ENCODE data around the gene ASXL1. TPM values are rescaled to one million over a fixed set of nuclear protein-coding genes. Genes with fewer than 3 reads are reported as not detected.
A peak's percentile ranks its signal among the peaks of the same experiment; 100 is the strongest.

ASXL1 gene
- total and polyA plus RNA-seq, 3 experiments from 2014 or later, result 19.8 to 133 (median 131) TPM

DNA sequence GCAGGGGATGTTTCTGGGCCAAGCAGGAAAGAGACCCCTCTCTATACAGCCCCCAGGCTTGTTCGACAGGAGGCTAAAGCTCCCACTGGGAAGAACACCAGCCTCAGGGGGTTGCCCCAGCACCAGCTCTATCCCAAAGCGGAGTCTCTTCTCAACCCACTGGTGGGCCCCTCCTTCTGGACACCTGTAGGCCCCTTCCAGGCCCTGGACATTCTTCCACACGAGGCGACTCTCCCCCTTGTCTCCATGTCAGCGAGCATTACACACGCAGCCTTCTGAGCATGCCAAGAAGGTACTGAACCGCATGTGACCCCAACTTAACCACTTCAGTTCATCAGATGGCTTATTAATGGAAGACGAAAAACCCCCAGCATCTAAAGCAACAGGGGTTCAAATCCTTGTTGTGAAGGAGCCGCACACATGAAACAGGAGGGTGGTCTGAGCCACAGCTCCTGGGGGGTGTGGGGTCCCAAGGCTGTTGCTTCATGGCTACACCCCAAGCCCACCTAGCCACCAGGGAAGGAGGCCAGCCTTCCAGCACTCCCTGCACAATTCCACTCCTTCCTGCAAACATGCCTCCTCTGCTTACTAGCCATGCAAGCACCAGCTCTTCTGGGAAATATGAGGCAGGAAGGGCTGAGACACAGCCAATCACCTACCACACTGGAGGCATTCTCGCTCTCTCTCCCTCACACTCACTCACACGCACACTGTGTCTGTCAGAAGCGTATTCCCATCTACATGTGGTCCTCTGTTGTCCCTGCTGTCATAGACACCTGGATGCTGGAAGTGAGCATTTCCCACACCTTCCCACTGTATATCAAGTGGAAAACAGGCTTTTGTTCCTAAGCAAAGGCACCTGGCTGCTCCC is 122.5 kb downstream of the ASXL1 start:
- Histone ChIP-seq H3K36me3 (ENCODE audit: insufficient read depth, low read length) (no peaks in the 10 kb centered on the region), H3K27me3 (ENCODE audit: insufficient read depth, low read length, poor library complexity, severe bottlenecking) (no peaks in the 10 kb centered on the region), H3K4me1 (ENCODE audit: insufficient read depth, low read length) (peaks cover 53% of the 10 kb centered on the region), H3K9me3 (ENCODE audit: low read length) (no peaks in the 10 kb centered on the region), H3K4me3 (ENCODE audit: low read length) (no peak overlapping the region), H3K27ac (ENCODE audit: low read depth, low read length) (no peak overlapping the region)
- Mint-ChIP-seq H3K9me3 (no peaks in the 10 kb centered on the region), H3K27me3 (no peaks in the 10 kb centered on the region), H3K27ac (peak overlapping the region; percentile 29 to 88 (median 78)), H3K4me1 (peaks cover 50 to 67% (median 52%) of the 10 kb centered on the region in 3 donors), H3K4me3 (peak overlapping the region in 4 of 7 donors; percentile 12 to 81 (median 40)), H3K36me3 (peaks cover 0 to 6% (median 0%) of the 10 kb centered on the region in 3 donors)
- POLR2A ChIA-PET, result no interaction called here
- CTCF ChIA-PET, result no interaction called here
- DNase-seq, result peak in 1 of 5 donors; percentile 22

DNA sequence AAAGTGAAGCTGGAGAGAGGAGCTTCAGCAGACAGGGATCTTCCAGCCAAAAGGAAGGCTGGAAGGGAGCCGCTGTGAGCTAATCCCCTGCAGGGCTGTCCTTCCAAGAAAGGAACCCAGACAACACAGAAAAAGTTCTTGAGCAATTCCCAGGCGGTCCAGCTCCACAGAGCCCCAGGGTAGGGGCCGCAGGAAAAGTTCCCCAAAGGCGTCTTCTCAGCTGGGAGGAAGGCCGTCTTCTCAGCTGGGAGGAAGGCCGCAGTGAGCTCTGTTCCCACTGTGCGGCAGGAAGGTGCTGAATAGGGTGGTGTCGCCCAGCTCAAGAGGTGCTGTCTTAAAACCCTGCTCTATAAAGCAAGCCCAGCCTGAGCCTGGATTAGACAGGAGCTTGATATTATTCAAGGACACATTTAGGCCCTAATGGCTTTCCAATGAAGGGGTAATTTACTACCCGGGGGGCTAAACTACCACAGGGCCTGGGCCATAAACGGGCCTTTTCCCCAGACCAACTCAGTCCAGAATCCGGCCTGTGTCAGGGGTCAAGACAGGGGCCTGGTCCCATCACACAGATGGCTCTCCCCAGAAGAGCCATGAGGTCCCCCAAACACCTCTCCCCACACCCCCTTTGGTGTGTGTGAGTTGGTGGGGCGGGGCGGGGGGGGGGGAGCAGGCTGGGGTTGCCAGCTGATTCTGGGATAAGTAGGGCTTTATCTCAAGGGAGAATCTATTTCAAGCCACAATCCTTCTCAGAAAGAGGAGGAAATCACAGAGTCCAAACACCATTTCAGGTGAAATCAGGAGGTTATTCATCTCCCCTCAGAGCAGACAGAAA is 123.4 kb downstream of the ASXL1 start:
- Mint-ChIP-seq H3K36me3 (peaks cover 0 to 10% (median 2%) of the 10 kb centered on the region in 3 donors), H3K4me1 (peaks cover 47 to 69% (median 53%) of the 10 kb centered on the region in 3 donors), H3K27me3 (no peaks in the 10 kb centered on the region), H3K4me3 (peak overlapping the region; percentile 67 to 81 (median 75)), H3K27ac (peak overlapping the region in 7 of 8 donors; percentile 3 to 88 (median 42)), H3K9me3 (no peaks in the 10 kb centered on the region)
- Histone ChIP-seq H3K4me1 (ENCODE audit: insufficient read depth, low read length) (peaks cover 53% of the 10 kb centered on the region), H3K36me3 (ENCODE audit: insufficient read depth, low read length) (no peaks in the 10 kb centered on the region), H3K27me3 (ENCODE audit: insufficient read depth, low read length, poor library complexity, severe bottlenecking) (no peaks in the 10 kb centered on the region), H3K9me3 (ENCODE audit: low read length) (no peaks in the 10 kb centered on the region), H3K4me3 (ENCODE audit: low read length) (no peak overlapping the region), H3K27ac (ENCODE audit: low read depth, low read length) (no peak overlapping the region)
- CTCF ChIA-PET, result no interaction called here
- POLR2A ChIA-PET, result no interaction called here
- DNase-seq, result peak in 1 of 5 donors; percentile 24

DNA sequence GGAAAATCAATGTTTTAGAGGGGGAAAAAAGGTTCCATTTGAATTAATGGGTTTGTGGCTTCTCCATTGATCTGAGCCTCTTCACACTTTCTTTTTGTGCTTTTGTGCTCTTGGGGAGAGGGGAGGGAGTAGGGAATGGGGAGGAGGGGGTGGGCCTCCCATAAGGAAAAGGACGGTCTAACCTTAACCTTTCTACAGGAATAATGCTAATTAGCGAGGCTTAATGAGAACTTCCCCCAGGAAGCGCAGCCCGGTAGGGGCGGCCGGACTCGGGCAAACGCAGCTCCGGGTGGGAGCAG is 124.0 kb downstream of the ASXL1 start:
- H3K27me3 ChIP-seq (ENCODE audit: insufficient read depth, low read length, poor library complexity, severe bottlenecking), result no peaks in the 10 kb centered on the region
- no peaks in the 10 kb centered on the region for H3K36me3 ChIP-seq (ENCODE audit: insufficient read depth, low read length)
- H3K4me1 ChIP-seq (ENCODE audit: insufficient read depth, low read length), result peaks cover 51% of the 10 kb centered on the region
- no peaks in the 10 kb centered on the region for H3K9me3 ChIP-seq (ENCODE audit: low read length)
- H3K27ac Mint-ChIP-seq, result peak overlapping the region in 6 of 8 donors; percentile 3 to 71 (median 34)
- peaks cover 0 to 13% (median 5%) of the 10 kb centered on the region in 3 donors for H3K36me3 Mint-ChIP-seq
- H3K4me1 Mint-ChIP-seq, result peaks cover 43 to 67% (median 53%) of the 10 kb centered on the region in 3 donors
- no peak for DNase-seq
- peak overlapping the region; percentile 15 for H3K4me3 ChIP-seq (ENCODE audit: low read length)
- ChIA-PET POLR2A (no interaction called here), CTCF (no interaction called here)
- no peaks in the 10 kb centered on the region for H3K27me3 Mint-ChIP-seq
- peak overlapping the region; percentile 67 to 81 (median 75) for H3K4me3 Mint-ChIP-seq
- no peak overlapping the region for H3K27ac ChIP-seq (ENCODE audit: low read depth, low read length)
- no peaks in the 10 kb centered on the region for H3K9me3 Mint-ChIP-seq

DNA sequence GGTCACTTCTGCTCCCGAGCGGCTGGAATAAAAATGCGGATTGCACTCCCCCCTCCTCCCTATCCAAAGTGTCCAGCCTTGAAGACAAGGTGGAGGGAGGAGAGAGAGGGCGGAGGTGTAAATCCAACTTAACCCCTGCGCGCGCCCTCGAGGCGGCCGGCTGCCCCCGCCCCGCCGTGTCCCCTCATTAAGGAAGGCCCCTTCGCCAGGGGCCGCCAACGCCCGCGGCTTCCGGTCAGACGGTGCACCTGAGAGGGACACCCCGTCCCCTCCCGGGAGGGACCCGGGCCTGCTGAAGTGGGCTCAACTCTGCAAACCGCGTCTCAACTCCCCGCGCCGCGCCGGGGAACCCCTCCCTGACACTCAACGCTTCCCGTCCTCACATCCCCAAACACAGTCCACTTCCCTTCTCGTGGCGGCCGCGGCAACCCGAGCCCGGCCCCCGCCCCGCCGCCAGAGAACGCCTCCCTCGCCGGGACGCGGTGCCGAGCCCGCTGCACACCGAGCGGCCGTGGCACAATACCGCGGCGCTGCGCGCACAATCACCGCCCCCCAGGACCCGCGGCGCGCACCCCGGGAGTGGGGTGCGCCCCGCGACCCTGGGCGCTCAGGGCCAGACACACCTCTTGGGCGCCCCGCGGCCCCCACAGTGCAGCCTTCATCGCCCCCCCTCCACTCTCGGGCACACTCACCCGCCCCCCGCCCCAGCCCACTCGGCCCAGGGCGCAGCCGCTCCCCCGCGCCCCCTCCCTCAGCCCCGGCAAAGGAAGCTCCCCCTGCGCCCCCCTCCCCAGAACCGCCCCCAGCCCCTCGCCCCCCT is 124.5 kb downstream of the ASXL1 start:
- ChIA-PET CTCF (interaction anchor here (1.2 kb wide), 1 partner anchor 19 kb away, joined by 4 read pairs; no protein-coding TSS in a partner anchor), POLR2A (interaction anchor here (0.6 to 1.9 kb wide), 2 partner anchors 42 to 125 kb away, joined by 3 to 10 read pairs; partner anchors contain the start of gene ASXL1)
- Histone ChIP-seq H3K36me3 (ENCODE audit: insufficient read depth, low read length) (no peaks in the 10 kb centered on the region), H3K4me1 (ENCODE audit: insufficient read depth, low read length) (peaks cover 45% of the 10 kb centered on the region), H3K27ac (ENCODE audit: low read depth, low read length) (no peak overlapping the region), H3K27me3 (ENCODE audit: insufficient read depth, low read length, poor library complexity, severe bottlenecking) (no peaks in the 10 kb centered on the region), H3K9me3 (ENCODE audit: low read length) (no peaks in the 10 kb centered on the region), H3K4me3 (ENCODE audit: low read length) (peak overlapping the region; percentile 15)
- Mint-ChIP-seq H3K9me3 (no peaks in the 10 kb centered on the region), H3K27me3 (no peaks in the 10 kb centered on the region), H3K27ac (peak overlapping the region in 5 of 8 donors; percentile 27 to 71 (median 47)), H3K36me3 (peaks cover 0 to 16% (median 5%) of the 10 kb centered on the region in 3 donors), H3K4me1 (peaks cover 41 to 65% (median 48%) of the 10 kb centered on the region in 3 donors), H3K4me3 (peak overlapping the region; percentile 67 to 81 (median 75))
- peak; percentile 11 to 54 (median 27) for DNase-seq

DNA sequence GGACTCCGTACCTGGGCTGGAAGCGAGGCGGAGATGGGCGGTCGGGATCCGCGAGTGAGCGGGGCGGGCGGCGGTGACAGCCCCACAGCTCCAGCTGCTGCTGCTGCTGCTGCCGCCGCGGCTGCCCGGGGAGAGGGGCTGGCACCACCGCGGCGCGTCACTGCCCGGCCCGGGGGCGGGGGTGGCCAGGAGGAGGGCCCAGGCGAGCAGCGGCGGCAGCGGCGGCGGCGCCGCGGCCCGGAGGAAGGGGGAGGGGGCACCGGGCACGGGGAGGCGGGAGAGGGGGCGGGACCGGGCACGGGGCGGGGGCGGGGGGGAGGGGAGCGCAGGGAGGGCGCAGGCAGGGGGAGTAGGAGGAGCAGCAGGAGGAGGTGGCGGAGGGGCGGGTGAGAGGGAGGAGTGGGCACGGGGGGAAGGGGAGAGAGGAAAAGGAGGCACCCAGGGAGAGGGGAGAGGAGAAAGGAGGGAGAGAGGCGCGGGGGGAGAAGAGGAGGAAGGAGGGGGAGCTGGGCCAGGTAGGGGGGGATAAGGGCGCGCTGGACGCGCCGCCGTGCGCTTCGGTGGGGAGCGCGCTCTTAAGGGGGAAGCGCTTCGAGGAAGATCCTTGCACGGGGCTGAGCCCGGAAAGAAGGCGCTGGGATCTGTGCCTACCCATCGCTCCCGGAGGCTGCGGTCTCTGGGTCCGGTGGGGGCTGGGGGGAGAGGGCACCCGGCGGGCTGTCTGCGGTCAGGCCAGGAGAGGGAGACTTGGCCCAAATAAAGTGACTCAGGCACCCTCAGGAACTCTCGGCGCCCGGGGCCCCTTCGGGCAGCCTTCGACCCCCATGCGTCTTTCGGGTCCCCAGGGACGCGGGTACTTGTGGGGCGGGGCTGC is 125.5 kb downstream of the ASXL1 start:
- Histone ChIP-seq H3K4me3 (ENCODE audit: low read length) (peak overlapping the region; percentile 58), H3K36me3 (ENCODE audit: insufficient read depth, low read length) (peaks cover 4% of the 10 kb centered on the region), H3K27me3 (ENCODE audit: insufficient read depth, low read length, poor library complexity, severe bottlenecking) (no peaks in the 10 kb centered on the region), H3K9me3 (ENCODE audit: low read length) (no peaks in the 10 kb centered on the region), H3K27ac (ENCODE audit: low read depth, low read length) (no peak overlapping the region), H3K4me1 (ENCODE audit: insufficient read depth, low read length) (peaks cover 40% of the 10 kb centered on the region)
- Mint-ChIP-seq H3K4me3 (peak overlapping the region; percentile 80 to 95 (median 87)), H3K27me3 (no peaks in the 10 kb centered on the region), H3K27ac (peak overlapping the region in 7 of 8 donors; percentile 54 to 84 (median 67)), H3K36me3 (peaks cover 0 to 16% (median 5%) of the 10 kb centered on the region in 3 donors), H3K9me3 (no peaks in the 10 kb centered on the region), H3K4me1 (peaks cover 37 to 62% (median 48%) of the 10 kb centered on the region in 3 donors)
- peak; percentile 62 to 78 (median 65) for DNase-seq
- ChIA-PET POLR2A (interaction anchor here (0.6 to 1.9 kb wide), 3 partner anchors 41 to 270 kb away, joined by 3 to 10 read pairs (median 6); partner anchors contain the start of gene ASXL1), CTCF (interaction anchor here (1.2 to 2.0 kb wide), 2 partner anchors 18 to 26 kb away, joined by 4 to 6 read pairs; no protein-coding TSS in a partner anchor)

DNA sequence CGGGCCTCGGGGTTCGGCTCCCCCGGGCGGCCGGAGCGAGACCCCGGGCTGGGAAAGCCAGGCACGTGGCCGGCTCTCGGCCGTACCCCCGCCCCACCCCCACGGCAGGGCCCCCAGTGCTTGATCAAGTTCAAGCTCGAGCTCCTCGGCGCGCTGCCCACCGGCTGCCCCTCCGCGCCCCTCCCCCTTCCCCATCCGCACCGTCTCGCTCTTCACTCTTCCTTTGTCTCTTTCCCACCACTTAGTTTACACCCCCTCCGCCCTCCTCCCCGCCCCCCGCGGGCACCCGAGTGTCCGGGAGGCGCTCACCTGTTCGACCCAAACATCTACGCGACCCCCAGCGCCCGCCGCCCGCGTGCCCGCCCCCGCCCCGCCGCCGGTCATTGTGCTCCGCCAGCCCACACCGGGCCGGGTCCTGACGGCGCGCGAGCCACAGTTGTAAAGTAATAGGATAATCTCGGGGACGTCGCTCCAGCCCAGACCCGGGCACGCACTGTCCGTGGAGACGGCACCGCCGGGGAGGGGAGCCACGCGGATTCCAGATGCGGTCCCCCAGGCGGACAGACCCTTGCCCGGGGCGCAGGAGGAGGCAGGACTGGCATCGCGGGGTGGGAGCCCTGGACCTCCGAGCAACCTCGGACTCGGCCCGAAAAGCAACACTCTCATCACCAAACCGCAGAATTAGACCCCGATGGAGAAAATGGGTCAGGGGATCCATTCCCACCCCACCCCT is 126.3 kb downstream of the ASXL1 start:
- no peak overlapping the region for H3K27ac ChIP-seq (ENCODE audit: low read depth, low read length)
- ChIA-PET POLR2A (interaction anchor here (0.6 to 1.9 kb wide), 5 partner anchors 55 to 1510 kb away, joined by 3 to 10 read pairs (median 5); partner anchors contain the start of gene ASXL1), CTCF (interaction anchor here (0.9 to 2.0 kb wide), 5 partner anchors 12 to 661 kb away, joined by 3 to 6 read pairs (median 4); no protein-coding TSS in a partner anchor)
- Mint-ChIP-seq H3K36me3 (peaks cover 0 to 16% (median 5%) of the 10 kb centered on the region in 3 donors), H3K9me3 (no peaks in the 10 kb centered on the region), H3K27ac (peak overlapping the region in 5 of 8 donors; percentile 58 to 95 (median 66)), H3K4me3 (peak overlapping the region; percentile 88 to 96 (median 93)), H3K4me1 (peaks cover 36 to 56% (median 45%) of the 10 kb centered on the region in 3 donors), H3K27me3 (no peaks in the 10 kb centered on the region)
- H3K27me3 ChIP-seq (ENCODE audit: insufficient read depth, low read length, poor library complexity, severe bottlenecking), result no peaks in the 10 kb centered on the region
- no peaks in the 10 kb centered on the region for H3K9me3 ChIP-seq (ENCODE audit: low read length)
- peak overlapping the region; percentile 69 for H3K4me3 ChIP-seq (ENCODE audit: low read length)
- peaks cover 39% of the 10 kb centered on the region for H3K4me1 ChIP-seq (ENCODE audit: insufficient read depth, low read length)
- H3K36me3 ChIP-seq (ENCODE audit: insufficient read depth, low read length), result peaks cover 4% of the 10 kb centered on the region
- peak in 3 of 5 donors; percentile 14 to 50 (median 15) for DNase-seq

Measured in CD8-positive, alpha-beta memory T cell (primary cell).